IPS-18a (cell line): ENCODE data around the gene HMOX1.

Experiments
- H3K27ac ChIP-seq: one replicate; pipeline ENCODE4 v1.5.1; 2013; ENCODE audit warnings: low read length
- H3K27me3 ChIP-seq: one replicate; pipeline ENCODE4 v1.6.1; 2013; ENCODE audit warnings: mild to moderate bottlenecking, low read length; ENCODE audit not compliant: control insufficient read depth, insufficient read depth
- H3K36me3 ChIP-seq: one replicate; pipeline ENCODE4 v1.6.1; 2013; ENCODE audit warnings: low read depth, low read length; ENCODE audit not compliant: control insufficient read depth
- H3K4me1 ChIP-seq: one replicate; pipeline ENCODE4 v1.6.1; 2013; ENCODE audit warnings: low read depth, low read length; ENCODE audit not compliant: control insufficient read depth
- H3K4me3 ChIP-seq: one replicate; pipeline ENCODE4 v1.5.1; 2013; ENCODE audit warnings: low read length
- H3K9ac ChIP-seq: one replicate; pipeline ENCODE4 v1.6.1; 2013; ENCODE audit warnings: mild to moderate bottlenecking, low read length, moderate library complexity
- H3K9me3 ChIP-seq: one replicate; pipeline ENCODE4 v1.6.1; 2013; ENCODE audit warnings: low read depth, low read length; ENCODE audit not compliant: control insufficient read depth

HMOX1 gene

GRCh38 chr22:35399678-35400500 lies 19.0 kb downstream of the HMOX1 start, which contains the start of gene MCM5:
Gene MCM5 (plus strand): TSS chr22:35400140. CDS start chr22:35400439, 299 bp downstream.
- peaks cover 8% of the 10 kb centered on the region for H3K4me1 ChIP-seq
- H3K9me3 ChIP-seq: no peaks in the 10 kb centered on the region
- peaks cover 39% of the 10 kb centered on the region for H3K36me3 ChIP-seq
- H3K27me3 ChIP-seq: no peaks in the 10 kb centered on the region
- peak within 1 kb of the TSS; percentile 98 for H3K27ac ChIP-seq
- peak within 1 kb of the TSS; percentile 91 for H3K4me3 ChIP-seq
- H3K9ac ChIP-seq: peak within 1 kb of the TSS; percentile 99

- Histone ChIP-seq H3K4me1 (peaks cover 8% of the 10 kb centered on the region), H3K9me3 (no peaks in the 10 kb centered on the region), H3K27me3 (no peaks in the 10 kb centered on the region), H3K27ac (peak overlapping the region; percentile 97), H3K36me3 (peaks cover 44% of the 10 kb centered on the region), H3K9ac (peak overlapping the region; percentile 99), H3K4me3 (peak overlapping the region; percentile 91)
Observed at GRCh38 chr22:35400501-35400790, 19.6 kb downstream of the HMOX1 start.

- Histone ChIP-seq H3K4me1 (peaks cover 4% of the 10 kb centered on the region), H3K9me3 (no peaks in the 10 kb centered on the region), H3K9ac (no peak overlapping the region), H3K27me3 (no peaks in the 10 kb centered on the region), H3K36me3 (peaks cover 57% of the 10 kb centered on the region), H3K27ac (no peak overlapping the region), H3K4me3 (peak overlapping the region; percentile 91)
Observed at GRCh38 chr22:35401863-35402262, 21.0 kb downstream of the HMOX1 start.

GRCh38 chr22:35403356-35403755 lies 22.5 kb downstream of the HMOX1 start:
- H3K4me1 ChIP-seq: peaks cover 4% of the 10 kb centered on the region
- H3K9ac ChIP-seq: no peak overlapping the region
- no peak overlapping the region for H3K4me3 ChIP-seq
- H3K9me3 ChIP-seq: no peaks in the 10 kb centered on the region
- H3K36me3 ChIP-seq: peaks cover 72% of the 10 kb centered on the region
- no peak overlapping the region for H3K27ac ChIP-seq
- H3K27me3 ChIP-seq: no peaks in the 10 kb centered on the region

- H3K36me3 ChIP-seq: peaks cover 79% of the 10 kb centered on the region
Observed at GRCh38 chr22:35404176-35404575, 23.3 kb downstream of the HMOX1 start.

GRCh38 chr22:35406443-35406842 lies 25.5 kb downstream of the HMOX1 start:
- H3K4me1 ChIP-seq: no peaks in the 10 kb centered on the region
- no peaks in the 10 kb centered on the region for H3K27me3 ChIP-seq
- H3K36me3 ChIP-seq: peaks cover 95% of the 10 kb centered on the region
- no peak overlapping the region for H3K4me3 ChIP-seq
- no peak overlapping the region for H3K9ac ChIP-seq
- no peaks in the 10 kb centered on the region for H3K9me3 ChIP-seq
- H3K27ac ChIP-seq: no peak overlapping the region

More at GRCh38 chr22:35404176-35404575, 23.3 kb downstream of the HMOX1 start:
- H3K9ac ChIP-seq: no peak overlapping the region
- H3K9me3 ChIP-seq: no peaks in the 10 kb centered on the region
- no peak overlapping the region for H3K4me3 ChIP-seq
- H3K4me1 ChIP-seq: peaks cover 4% of the 10 kb centered on the region
- H3K27ac ChIP-seq: no peak overlapping the region
- no peaks in the 10 kb centered on the region for H3K27me3 ChIP-seq

- peaks cover 97% of the 10 kb centered on the region for H3K36me3 ChIP-seq
- H3K4me1 ChIP-seq: no peaks in the 10 kb centered on the region
- H3K27ac ChIP-seq: no peak overlapping the region
Observed at GRCh38 chr22:35407362-35407761, 26.5 kb downstream of the HMOX1 start.

GRCh38 chr22:35409783-35410662 lies 29.1 kb downstream of the HMOX1 start:
- H3K9ac ChIP-seq: no peak overlapping the region
- H3K27ac ChIP-seq: no peak overlapping the region
- no peaks in the 10 kb centered on the region for H3K27me3 ChIP-seq
- no peaks in the 10 kb centered on the region for H3K9me3 ChIP-seq
- H3K4me3 ChIP-seq: no peak overlapping the region
- H3K36me3 ChIP-seq: peaks cover 94% of the 10 kb centered on the region
- H3K4me1 ChIP-seq: no peaks in the 10 kb centered on the region

More at GRCh38 chr22:35407362-35407761, 26.5 kb downstream of the HMOX1 start:
- Histone ChIP-seq H3K27me3 (no peaks in the 10 kb centered on the region), H3K4me3 (no peak overlapping the region), H3K9ac (no peak overlapping the region), H3K9me3 (no peaks in the 10 kb centered on the region)

- Histone ChIP-seq H3K36me3 (peaks cover 96% of the 10 kb centered on the region), H3K4me1 (no peaks in the 10 kb centered on the region), H3K27ac (no peak overlapping the region), H3K9ac (no peak overlapping the region), H3K9me3 (no peaks in the 10 kb centered on the region), H3K27me3 (no peaks in the 10 kb centered on the region), H3K4me3 (no peak overlapping the region)
Observed at GRCh38 chr22:35410663-35411034, 29.8 kb downstream of the HMOX1 start.

GRCh38 chr22:35411102-35411501 lies 30.2 kb downstream of the HMOX1 start:
- H3K9me3 ChIP-seq: no peaks in the 10 kb centered on the region
- peaks cover 96% of the 10 kb centered on the region for H3K36me3 ChIP-seq
- no peaks in the 10 kb centered on the region for H3K4me1 ChIP-seq
- H3K4me3 ChIP-seq: no peak overlapping the region
- no peaks in the 10 kb centered on the region for H3K27me3 ChIP-seq
- no peak overlapping the region for H3K9ac ChIP-seq
- no peak overlapping the region for H3K27ac ChIP-seq

- H3K36me3 ChIP-seq: peaks cover 94% of the 10 kb centered on the region
- H3K9me3 ChIP-seq: no peaks in the 10 kb centered on the region
- no peaks in the 10 kb centered on the region for H3K27me3 ChIP-seq
- H3K27ac ChIP-seq: no peak overlapping the region
- no peak overlapping the region for H3K4me3 ChIP-seq
- H3K9ac ChIP-seq: no peak overlapping the region
- H3K4me1 ChIP-seq: no peaks in the 10 kb centered on the region
Observed at GRCh38 chr22:35413624-35414023, 32.7 kb downstream of the HMOX1 start.
